ENCODE data around the gene CLSTN2.

Gene CLSTN2

DNA sequence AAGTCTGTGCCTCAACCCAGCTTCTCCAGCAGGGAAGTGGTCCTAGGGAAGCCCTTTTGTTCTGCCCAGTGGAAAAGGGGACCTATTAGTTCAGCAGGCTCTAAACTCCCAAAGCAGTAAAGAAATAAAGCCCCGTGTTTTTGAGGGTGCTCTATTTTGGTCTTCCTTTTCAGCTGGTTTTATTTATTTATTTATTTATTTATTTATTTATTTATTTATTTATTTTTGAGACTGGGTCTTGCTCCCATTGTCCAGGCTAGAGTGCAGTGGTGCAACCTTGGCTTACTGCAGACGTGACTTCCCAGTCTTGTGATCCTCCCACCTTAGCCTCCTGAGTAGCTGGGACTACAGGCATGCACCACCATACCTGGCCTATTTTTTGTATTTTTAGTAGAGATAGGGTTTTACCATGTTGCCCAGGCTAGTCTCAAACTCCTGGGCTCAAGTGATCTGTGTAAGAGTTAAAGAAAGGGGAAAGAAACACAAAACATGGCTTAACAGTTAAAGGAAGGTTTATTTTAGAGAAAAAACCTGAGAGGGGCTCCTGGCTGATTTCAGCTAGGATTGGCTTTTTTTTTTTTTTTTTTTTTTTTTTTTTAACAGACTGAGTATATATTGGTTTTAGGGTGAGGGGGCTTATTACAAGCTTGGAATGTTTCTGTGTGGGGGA is 154.6 kb downstream of the CLSTN2 start:
- H3K36me3 ChIP-seq (replicated peaks) = no peaks in the 10 kb centered on the region
- in situ Hi-C loops (cut with MboI; ENCODE audit: low sequenced_read_pairs) = no loop called here

DNA sequence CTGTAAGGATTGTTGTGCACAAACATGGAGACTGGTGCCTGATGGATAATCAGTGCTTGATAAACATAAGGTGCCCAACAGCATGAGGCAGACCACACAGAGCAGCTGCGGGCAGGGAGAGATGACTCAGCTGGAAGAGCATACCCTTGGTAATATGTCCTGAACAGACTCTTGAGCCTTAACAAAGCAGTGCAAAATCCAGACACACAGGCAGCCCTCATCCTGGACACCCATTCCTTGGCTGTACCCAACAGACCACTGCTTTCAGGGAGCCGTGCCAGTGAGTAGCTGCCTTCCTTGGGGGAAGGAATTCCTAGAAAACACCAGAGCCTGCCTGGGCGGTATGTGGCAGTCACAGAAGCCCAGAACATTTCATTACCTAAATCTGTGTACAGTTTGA is 156.2 kb downstream of the CLSTN2 start:
- no peak overlapping the region for H3K4me3 ChIP-seq
- no peaks in the 10 kb centered on the region for H3K4me1 ChIP-seq
- DNase-seq (ENCODE audit: low spot score in 2 of 2) = no peak
- no peaks in the 10 kb centered on the region for H3K36me3 ChIP-seq (replicated peaks)
- H3K9me3 ChIP-seq = no peaks in the 10 kb centered on the region
- in situ Hi-C loops (cut with MboI; ENCODE audit: low sequenced_read_pairs) = no loop called here
- H3K27me3 ChIP-seq (ENCODE audit: low read depth) = no peaks in the 10 kb centered on the region

More for the DNA sequence above, 154.6 kb downstream of the CLSTN2 start:
- DNase-seq (ENCODE audit: low spot score in 2 of 2) = no peak
- no peaks in the 10 kb centered on the region for H3K9me3 ChIP-seq
- no peak overlapping the region for H3K4me3 ChIP-seq
- H3K4me1 ChIP-seq = no peaks in the 10 kb centered on the region
- H3K27me3 ChIP-seq (ENCODE audit: low read depth) = no peaks in the 10 kb centered on the region

DNA sequence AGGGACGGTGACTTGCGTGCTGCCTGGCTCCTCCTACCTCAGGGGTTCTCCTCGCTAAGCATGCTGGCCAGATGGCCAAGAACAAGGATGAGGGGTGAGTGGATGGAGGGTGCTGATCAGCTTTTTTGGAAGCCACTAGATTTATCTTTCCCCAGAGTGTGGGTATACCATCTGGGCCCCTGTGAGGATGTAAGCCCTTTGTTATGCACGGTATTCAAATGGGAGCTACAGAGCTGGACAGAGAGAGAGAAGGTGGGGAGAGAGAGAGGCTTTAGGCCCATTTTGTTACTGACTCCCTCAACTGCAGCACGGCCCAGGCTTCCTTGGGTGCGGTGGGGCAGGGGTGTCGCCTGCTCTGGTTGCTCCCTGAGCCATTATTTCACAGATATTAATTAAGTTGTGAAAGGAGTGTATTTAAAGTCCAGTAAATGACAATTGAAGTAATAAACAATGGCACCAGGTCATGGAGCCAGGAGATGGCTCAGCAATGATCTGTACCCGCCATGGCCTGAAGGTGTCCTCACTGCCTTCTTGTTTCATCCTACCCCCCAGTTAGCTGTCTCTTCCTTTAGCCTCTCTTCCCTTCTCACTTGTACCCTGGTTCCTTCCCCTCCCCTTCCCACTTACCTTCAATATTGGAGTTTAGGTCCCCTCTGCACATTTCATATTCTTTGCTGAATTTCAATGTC is 158.0 kb downstream of the CLSTN2 start:
- Histone ChIP-seq H3K4me3 (no peak overlapping the region), H3K4me1 (no peaks in the 10 kb centered on the region), H3K27me3 (ENCODE audit: low read depth) (no peaks in the 10 kb centered on the region), H3K36me3 (replicated peaks) (no peaks in the 10 kb centered on the region), H3K9me3 (no peaks in the 10 kb centered on the region)
- in situ Hi-C loops (cut with MboI; ENCODE audit: low sequenced_read_pairs) = no loop called here
- peak in 1 of 2 experiments; percentile 12 for DNase-seq (ENCODE audit: low spot score in 2 of 2)

DNA sequence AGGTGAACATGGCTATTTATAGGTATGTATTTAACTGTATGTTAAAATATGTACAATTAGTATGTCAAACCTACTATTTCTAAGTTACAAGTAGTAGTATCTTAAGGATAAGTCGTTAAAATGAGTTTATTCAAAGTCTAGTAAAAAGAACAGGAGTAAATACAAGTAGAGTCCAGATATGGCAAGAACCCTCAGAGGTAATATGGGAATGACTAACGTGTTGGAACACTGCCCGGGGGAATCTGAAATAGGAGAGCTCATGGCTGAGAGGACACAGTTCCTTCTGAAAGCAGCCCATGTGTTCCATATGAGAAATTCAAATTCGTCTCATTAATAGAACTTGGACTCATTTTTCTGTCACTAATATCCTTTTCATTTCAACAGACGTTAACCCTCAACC is 158.8 kb downstream of the CLSTN2 start:
- Histone ChIP-seq H3K4me1 (no peaks in the 10 kb centered on the region), H3K9me3 (no peaks in the 10 kb centered on the region), H3K4me3 (no peak overlapping the region), H3K36me3 (replicated peaks) (no peaks in the 10 kb centered on the region), H3K27me3 (ENCODE audit: low read depth) (no peaks in the 10 kb centered on the region)
- DNase-seq (ENCODE audit: low spot score in 2 of 2) = no peak
- in situ Hi-C loops (cut with MboI; ENCODE audit: low sequenced_read_pairs) = no loop called here

DNA sequence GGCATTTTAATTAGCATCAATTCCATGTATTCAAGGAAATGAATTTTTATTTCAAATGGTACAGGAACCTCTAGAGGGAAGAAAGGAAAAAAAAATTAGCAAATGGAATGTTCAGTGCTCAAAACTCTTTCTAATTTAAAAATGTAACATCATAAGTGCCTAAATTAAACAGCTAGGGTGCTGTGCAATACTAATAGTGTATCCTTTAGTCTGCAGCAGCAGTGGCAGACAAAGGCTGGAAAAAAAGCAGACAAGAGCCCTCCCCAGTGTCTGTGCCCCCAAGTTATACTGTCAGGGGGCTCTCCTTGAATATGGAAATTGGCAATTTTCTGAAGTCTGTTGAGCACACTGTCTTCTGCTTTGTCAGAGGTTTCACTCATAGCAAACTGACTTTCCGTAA is 159.5 kb downstream of the CLSTN2 start:
- no peaks in the 10 kb centered on the region for H3K27me3 ChIP-seq (ENCODE audit: low read depth)
- in situ Hi-C loops (cut with MboI; ENCODE audit: low sequenced_read_pairs) = no loop called here
- DNase-seq (ENCODE audit: low spot score in 2 of 2) = no peak
- no peaks in the 10 kb centered on the region for H3K36me3 ChIP-seq (replicated peaks)
- no peak overlapping the region for H3K4me3 ChIP-seq
- no peaks in the 10 kb centered on the region for H3K9me3 ChIP-seq
- H3K4me1 ChIP-seq = no peaks in the 10 kb centered on the region

DNA sequence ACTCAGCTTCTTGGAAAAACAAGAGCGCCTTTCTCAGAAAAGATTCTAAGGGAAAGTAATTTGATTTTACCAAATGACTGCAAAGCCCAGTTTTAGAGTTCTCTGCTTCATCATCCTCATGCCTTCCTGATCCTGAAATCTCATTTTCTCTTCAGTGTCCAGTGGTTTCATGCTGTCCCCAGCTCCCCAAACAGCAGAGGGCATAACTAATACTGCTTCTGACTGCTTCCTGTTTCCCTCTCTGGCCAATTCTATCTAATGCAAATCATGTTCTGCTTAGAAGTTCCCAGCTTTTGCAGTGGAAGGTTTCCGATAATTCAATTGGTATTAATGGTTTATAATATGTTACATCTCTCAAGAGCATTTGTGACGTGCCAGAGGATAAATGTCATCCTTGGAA is 161.1 kb downstream of the CLSTN2 start:
- in situ Hi-C loops (cut with MboI; ENCODE audit: low sequenced_read_pairs) = no loop called here
- Histone ChIP-seq H3K4me3 (no peak overlapping the region), H3K27me3 (ENCODE audit: low read depth) (0 out of 2 replicates have a peak, but pooled peaks cover 2% of the 10 kb centered on the region), H3K4me1 (no peaks in the 10 kb centered on the region), H3K9me3 (no peaks in the 10 kb centered on the region), H3K36me3 (replicated peaks) (no peaks in the 10 kb centered on the region)
- DNase-seq (ENCODE audit: low spot score in 2 of 2) = no peak

DNA sequence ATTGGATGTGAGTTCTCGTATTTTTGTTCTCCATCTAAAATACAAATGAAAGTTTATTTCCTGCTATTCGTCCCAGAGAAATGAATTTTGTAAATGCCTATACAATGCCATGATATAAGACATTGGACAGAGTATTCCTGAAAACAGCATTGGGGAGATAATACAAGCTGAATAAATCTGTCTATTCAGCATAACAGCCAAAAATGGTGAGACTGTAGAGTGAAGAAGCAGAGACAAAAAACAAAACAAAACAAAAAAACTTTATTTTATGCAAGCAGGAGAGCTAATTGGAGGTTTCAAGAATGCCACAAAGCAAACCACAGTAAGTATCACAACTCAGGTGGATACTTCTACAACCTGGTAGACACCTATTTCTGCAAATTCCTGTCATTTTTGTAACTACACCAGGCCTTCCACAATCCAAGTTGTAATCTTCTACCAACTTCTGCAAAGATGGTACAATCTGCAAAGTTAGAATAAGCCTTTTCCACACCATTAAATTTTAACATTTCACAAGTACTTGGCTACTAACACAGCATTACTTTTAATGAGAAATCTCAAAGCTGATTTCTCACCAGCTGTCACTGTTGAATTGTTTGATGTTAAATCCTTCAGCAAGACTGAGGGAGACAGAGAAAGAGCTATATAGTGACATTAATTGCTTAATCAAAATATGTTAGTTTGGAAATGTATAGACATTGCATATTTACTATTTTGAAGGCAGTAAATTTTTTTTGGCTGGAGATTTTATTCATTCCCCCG is 163.1 kb downstream of the CLSTN2 start:
- no peak for DNase-seq (ENCODE audit: low spot score in 2 of 2)
- Histone ChIP-seq H3K4me3 (no peak overlapping the region), H3K27me3 (ENCODE audit: low read depth) (0 out of 2 replicates have a peak, but pooled peaks cover 2% of the 10 kb centered on the region), H3K9me3 (no peaks in the 10 kb centered on the region), H3K36me3 (replicated peaks) (no peaks in the 10 kb centered on the region), H3K4me1 (no peaks in the 10 kb centered on the region)
- in situ Hi-C loops (cut with MboI; ENCODE audit: low sequenced_read_pairs) = no loop called here

DNA sequence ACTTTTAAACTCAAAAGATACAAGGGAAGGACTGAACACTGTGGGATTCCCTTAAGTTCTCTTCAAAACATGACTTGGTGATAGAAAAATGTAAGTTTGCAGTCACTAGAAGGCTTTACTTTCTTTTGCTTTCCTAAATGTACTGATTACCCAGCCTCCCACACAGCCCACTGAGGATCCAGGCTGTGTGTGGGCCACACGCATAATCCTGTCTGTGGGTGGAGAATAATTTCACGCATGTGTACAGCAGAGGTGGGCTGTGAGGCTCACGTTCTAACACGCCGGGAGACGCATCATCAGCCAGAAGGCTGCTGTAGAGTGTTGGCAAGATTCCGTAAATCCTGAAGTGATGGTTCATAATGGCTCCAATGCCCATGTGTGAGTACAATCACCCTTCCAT is 165.5 kb downstream of the CLSTN2 start:
- Histone ChIP-seq H3K4me1 (no peaks in the 10 kb centered on the region), H3K4me3 (no peak overlapping the region), H3K9me3 (no peaks in the 10 kb centered on the region), H3K36me3 (replicated peaks) (no peaks in the 10 kb centered on the region), H3K27me3 (ENCODE audit: low read depth) (0 out of 2 replicates have a peak, but pooled peaks cover 2% of the 10 kb centered on the region)
- in situ Hi-C loops (cut with MboI; ENCODE audit: low sequenced_read_pairs) = no loop called here
- no peak for DNase-seq (ENCODE audit: low spot score in 2 of 2)

DNA sequence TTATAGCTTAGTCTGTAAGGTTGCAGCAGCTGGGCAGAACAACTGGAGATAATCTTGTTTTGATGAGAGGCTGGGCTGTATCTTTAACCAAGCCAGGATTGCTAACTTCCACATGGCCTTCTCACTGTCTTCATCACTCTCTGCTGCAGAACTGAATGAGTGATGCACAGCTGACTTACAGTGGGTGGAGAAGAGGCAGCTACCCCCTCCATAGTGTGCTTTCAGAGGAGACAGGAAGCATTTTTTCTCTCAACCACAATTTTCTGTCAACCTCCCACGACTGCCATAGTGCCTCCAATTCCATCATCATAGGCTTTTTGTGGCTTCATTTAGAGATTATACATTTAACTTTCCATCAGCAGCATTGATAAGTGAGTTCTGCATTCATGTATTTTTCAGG is 168.2 kb downstream of the CLSTN2 start:
- in situ Hi-C loops (cut with MboI; ENCODE audit: low sequenced_read_pairs) = no loop called here
- Histone ChIP-seq H3K27me3 (ENCODE audit: low read depth) (0 out of 2 replicates have a peak, but pooled peaks cover 2% of the 10 kb centered on the region), H3K4me1 (no peaks in the 10 kb centered on the region), H3K9me3 (no peaks in the 10 kb centered on the region), H3K36me3 (replicated peaks) (no peaks in the 10 kb centered on the region), H3K4me3 (no peak overlapping the region)
- no peak for DNase-seq (ENCODE audit: low spot score in 2 of 2)

DNA sequence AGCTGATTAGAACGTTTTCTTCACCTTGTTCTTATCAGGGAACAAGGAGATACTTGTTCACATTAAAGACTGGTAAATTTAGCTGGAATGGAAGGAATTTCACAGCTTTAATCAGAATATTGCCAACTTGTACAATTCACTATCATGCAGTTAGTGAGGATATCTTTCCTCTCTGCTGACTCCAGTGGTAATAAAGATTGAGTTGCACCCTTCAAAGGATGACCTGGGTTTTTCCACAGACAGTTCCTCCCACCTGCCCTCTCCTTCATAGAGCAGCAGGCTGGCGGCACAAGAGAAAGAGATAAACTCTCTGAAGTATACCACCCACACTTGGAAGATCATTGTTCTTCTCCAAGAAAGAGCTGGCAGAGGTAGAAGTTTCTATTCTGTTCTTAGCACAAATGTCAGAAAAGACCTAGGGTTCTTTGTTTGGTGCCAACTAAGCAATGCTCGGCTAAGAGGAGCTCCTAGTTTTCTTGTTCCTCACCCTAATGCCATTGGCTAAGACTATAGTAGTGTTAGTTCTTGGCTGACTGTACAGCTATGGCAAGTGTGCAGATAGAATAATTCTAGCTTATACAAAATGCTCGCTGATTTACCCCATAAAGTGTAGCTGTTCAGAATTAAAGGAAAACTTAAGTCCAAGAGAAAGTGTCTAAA is 169.1 kb downstream of the CLSTN2 start:
- in situ Hi-C loops (cut with MboI; ENCODE audit: low sequenced_read_pairs) = no loop called here
- H3K9me3 ChIP-seq = no peaks in the 10 kb centered on the region

DNA sequence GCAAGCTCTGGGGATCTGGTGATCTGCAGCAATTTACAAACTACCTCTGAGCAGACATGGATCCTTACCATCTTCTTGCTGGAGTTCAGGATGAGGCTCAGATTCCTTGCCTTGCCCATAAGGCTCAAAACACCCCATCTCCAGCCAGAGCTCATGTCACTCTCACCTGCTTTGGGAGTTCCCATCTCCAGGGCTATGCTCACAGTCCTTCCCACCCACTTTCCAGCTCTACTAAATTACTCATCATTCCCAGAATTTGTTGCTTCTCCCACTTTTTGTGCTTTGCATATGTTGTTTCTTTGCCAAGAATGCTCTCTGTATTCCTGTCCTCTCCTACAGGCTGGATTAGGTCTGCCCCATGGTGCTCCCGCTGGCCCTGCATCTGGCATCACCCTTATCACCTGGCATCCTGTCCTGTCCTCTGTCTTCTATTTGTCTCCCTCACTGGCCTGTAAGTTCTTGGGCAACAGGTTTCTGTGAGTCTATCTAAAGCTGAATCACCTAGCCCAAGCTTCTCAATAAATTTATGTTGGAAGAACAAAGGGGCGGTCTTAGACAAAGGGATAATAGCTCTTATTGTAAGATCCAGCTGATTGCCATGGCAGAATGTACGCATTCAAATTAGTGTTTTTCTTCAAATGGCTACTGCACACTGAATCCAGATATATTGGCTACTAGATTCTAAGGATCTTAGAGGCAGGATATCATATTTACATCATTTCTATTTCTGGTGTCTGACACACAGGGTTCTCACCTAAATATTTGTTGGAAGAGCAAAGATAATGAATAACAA is 179.2 kb downstream of the CLSTN2 start:
- H3K4me3 ChIP-seq = no peak overlapping the region
- no peaks in the 10 kb centered on the region for H3K9me3 ChIP-seq
- no peak for DNase-seq (ENCODE audit: low spot score in 2 of 2)
- no peaks in the 10 kb centered on the region for H3K4me1 ChIP-seq
- H3K27me3 ChIP-seq (ENCODE audit: low read depth) = peaks cover 4% of the 10 kb centered on the region
- in situ Hi-C loops (cut with MboI; ENCODE audit: low sequenced_read_pairs) = no loop called here
- H3K36me3 ChIP-seq (replicated peaks) = no peaks in the 10 kb centered on the region

More for the DNA sequence above, 169.1 kb downstream of the CLSTN2 start:
- Histone ChIP-seq H3K4me3 (no peak overlapping the region), H3K27me3 (ENCODE audit: low read depth) (0 out of 2 replicates have a peak, but pooled peaks cover 2% of the 10 kb centered on the region), H3K4me1 (no peaks in the 10 kb centered on the region), H3K36me3 (replicated peaks) (no peaks in the 10 kb centered on the region)
- no peak for DNase-seq (ENCODE audit: low spot score in 2 of 2)

DNA sequence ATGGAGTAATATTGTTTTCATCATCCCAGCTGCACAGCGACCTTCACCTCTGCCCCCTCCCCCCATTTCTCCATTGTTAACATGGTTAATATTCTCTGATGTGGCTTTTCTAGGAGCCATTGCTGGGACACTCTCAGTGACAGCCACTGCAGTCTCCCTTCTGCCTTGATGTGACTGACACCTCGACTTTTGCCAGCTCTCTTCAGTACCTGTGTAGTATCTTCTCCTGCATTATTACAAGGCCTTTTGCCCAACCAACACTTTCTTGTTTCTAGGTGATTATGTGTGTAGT is 179.8 kb downstream of the CLSTN2 start:
- Histone ChIP-seq H3K4me1 (no peaks in the 10 kb centered on the region), H3K9me3 (no peaks in the 10 kb centered on the region), H3K27me3 (ENCODE audit: low read depth) (peaks cover 6% of the 10 kb centered on the region), H3K36me3 (replicated peaks) (no peaks in the 10 kb centered on the region), H3K4me3 (no peak overlapping the region)
- in situ Hi-C loops (cut with MboI; ENCODE audit: low sequenced_read_pairs) = no loop called here
- no peak for DNase-seq (ENCODE audit: low spot score in 2 of 2)

DNA sequence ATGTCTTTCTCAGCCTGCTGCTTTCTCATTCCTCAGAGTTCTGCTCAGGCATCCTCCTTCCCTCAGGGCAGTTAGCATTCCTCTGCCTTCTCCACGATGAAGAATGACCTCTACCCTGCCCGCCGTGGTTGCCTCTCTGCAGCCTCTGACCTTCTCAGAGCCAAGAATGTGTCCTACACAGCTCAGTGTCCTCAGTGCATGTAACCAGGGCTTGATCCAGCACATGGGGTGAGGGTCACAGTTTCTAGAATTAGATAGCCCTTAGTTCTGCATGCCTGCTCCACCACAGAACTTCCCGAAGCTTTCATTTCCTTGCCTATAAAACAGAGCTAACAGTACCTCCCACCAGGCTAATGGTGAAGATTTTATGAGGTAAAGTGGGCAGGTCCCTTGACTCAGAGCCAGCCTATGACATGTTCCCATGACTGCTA is 182.1 kb downstream of the CLSTN2 start:
- H3K27me3 ChIP-seq (ENCODE audit: low read depth) = peaks cover 6% of the 10 kb centered on the region
- H3K4me1 ChIP-seq = no peaks in the 10 kb centered on the region
- no peaks in the 10 kb centered on the region for H3K36me3 ChIP-seq (replicated peaks)
- DNase-seq (ENCODE audit: low spot score in 2 of 2) = no peak
- H3K9me3 ChIP-seq = no peaks in the 10 kb centered on the region
- in situ Hi-C loops (cut with MboI; ENCODE audit: low sequenced_read_pairs) = no loop called here
- H3K4me3 ChIP-seq = no peak overlapping the region
